HT-29 (cell line): Measurements from ENCODE around the gene MTHFD2. TPM values are rescaled to one million over a fixed set of nuclear protein-coding genes. Genes with fewer than 3 reads are reported as not detected.
A peak's percentile ranks its signal among the peaks of the same experiment; 100 is the strongest.

Source experiments
- DNase-seq: peaks from one replicate; pipeline ENCODE4 v3.0.0-alpha.2; 2015; ENCODE audit warnings: low spot score
- total RNA-seq: library from RNA; depleted of rRNA; stranded (reverse); fragments of >200 nt; shearing (Covaris generic); gene quantifications from 2 replicates; pipeline ENCODE4 v1.2.3, GENCODE V29; 2014; rRNA removed

The MTHFD2 gene
- total RNA-seq, 1 experiment from 2014 or later = 180 TPM

DNA sequence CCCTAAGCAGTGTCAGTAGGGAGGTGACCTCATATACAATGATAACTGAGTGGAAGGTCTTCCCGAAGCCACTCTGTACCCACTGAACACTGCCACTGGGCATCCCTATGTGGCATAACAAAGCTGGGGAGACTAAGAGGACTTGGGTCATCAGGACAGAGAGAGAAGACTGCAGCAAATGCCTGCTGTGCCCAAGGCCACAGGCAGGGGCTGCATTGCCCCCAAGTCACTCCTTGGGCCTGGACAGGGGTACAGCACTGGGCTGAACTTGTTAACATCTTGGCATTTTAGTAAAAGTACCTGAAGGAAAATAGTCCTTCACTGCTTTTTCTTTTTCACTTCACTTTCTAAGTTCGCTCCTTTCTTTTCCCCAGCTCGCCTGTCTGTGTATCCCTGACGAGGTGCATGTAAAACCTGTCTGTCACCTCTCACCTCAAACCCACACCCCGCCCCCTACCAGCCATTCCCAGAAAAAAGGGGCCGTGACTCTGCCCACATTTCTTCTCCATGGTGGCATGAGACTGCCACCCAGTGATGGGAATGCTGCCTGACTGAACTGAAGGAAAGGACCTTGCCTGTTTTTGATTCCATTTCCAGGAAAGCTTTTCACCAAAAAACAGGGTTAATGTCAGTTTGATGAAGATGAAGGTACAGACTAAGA, 62.9 kb downstream of the MTHFD2 start:
- DNase-seq = peak; percentile 86

DNA sequence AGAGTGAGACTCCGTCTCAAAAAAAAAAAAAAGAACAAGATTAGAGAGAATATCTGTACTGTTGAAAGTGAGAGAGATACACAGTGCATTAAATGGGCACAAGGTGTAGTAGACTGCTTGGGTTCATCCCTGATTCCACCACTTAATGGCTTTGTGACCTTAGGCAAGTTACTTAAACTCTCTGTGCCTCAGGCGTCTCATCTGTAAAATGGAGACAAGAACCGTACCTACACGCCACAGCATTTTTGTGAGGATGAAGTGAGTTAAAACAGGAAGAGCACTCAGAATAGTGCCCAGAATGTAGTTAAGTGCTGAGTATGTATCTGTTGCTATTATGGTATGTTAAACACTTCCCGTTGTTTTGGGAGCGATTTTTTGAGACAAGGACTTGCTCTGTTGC, 64.3 kb downstream of the MTHFD2 start:
- DNase-seq = no peak

DNA sequence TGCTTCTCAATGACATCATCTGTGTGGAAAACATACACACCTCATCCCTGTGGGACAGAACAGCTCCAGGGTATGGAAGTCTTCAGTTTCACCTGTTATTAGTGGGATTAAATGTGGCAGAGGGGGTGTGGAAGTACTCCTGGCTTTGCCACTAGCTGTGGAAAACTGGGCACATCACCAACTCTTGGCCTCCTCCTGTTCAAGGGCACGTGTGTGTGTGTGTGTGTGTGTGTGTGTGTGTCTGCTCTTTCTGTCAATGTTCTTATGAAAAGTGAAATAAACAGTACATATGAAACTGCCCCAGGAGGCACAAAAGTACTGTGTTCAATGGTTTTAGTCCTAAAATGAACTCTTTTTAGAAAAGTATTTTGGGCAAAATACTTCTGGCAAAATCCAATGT, 65.9 kb downstream of the MTHFD2 start:
- no peak for DNase-seq

DNA sequence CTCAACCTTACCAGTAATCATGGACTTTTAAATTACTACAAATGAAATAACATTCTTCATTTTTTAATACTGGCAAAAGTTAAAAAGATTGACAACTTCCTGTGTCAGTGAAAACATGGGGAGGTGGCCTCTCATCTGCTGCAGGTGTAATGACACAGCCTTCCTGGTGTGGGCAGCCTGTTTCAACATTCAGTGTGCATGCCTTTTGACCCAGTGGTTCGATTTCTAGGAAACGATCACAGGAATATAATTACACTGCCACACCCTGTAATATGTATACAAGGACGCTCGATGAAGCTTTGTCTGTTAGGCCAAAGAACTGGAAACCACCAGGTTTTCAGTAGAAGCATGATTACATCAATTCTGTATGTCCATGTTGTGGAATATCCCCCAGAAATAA, 68.7 kb downstream of the MTHFD2 start:
- peak; percentile 63 for DNase-seq

Other genes with a start within 250 kb of the MTHFD2 start
- gene TET3, start 213.7 kb upstream of the MTHFD2 start, total RNA-seq = 11.7 and 13.3 TPM in 2 replicates
- gene BOLA3, start 50.7 kb upstream of the MTHFD2 start, total RNA-seq = 24.6 and 31.9 TPM in 2 replicates
- gene MOB1A, start 19.7 kb upstream of the MTHFD2 start, total RNA-seq = 31.4 and 38.9 TPM in 2 replicates
- gene SLC4A5, start 144.8 kb downstream of the MTHFD2 start, total RNA-seq = 0.36 TPM in 1 of 2 replicates, not detected in the other
- 48.7 and 52.5 TPM in 2 replicates for gene DCTN1, start 181.7 kb downstream of the MTHFD2 start, total RNA-seq
- gene C2orf81, start 223.0 kb downstream of the MTHFD2 start, total RNA-seq = 3.2 and 3.9 TPM in 2 replicates
- gene WDR54, start 223.1 kb downstream of the MTHFD2 start, total RNA-seq = 50.8 and 52.3 TPM in 2 replicates
- gene RTKN, start 243.3 kb downstream of the MTHFD2 start, total RNA-seq = 115 and 128 TPM in 2 replicates